ENCODE data around the gene KIAA1328.

DNA sequence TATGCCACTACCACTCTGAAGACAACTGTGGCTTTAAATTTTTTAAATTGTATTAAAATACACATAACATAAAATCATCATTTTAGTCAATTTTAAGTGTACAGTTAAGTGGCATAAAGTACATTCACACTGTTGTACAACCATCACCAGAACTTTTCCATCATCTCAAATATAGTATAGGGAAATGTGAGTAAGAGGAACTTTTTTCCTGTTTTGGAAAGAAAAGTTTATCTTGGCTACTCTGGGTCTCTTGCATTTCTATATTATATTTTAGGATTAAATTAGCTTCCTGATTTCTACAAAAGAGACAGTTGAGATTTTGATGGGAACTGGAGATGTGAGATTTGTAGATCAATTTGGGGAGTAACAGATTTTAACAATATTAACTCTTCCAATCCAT lies 3.4 kb upstream of the KIAA1328 start:
- TF ChIP-seq JUN (IDR thresholded peaks at IDR 0.05; ENCODE audit: borderline replicate concordance, insufficient read depth, insufficient read length, low read depth): no peak
- TF ChIP-seq, protein P1, sequence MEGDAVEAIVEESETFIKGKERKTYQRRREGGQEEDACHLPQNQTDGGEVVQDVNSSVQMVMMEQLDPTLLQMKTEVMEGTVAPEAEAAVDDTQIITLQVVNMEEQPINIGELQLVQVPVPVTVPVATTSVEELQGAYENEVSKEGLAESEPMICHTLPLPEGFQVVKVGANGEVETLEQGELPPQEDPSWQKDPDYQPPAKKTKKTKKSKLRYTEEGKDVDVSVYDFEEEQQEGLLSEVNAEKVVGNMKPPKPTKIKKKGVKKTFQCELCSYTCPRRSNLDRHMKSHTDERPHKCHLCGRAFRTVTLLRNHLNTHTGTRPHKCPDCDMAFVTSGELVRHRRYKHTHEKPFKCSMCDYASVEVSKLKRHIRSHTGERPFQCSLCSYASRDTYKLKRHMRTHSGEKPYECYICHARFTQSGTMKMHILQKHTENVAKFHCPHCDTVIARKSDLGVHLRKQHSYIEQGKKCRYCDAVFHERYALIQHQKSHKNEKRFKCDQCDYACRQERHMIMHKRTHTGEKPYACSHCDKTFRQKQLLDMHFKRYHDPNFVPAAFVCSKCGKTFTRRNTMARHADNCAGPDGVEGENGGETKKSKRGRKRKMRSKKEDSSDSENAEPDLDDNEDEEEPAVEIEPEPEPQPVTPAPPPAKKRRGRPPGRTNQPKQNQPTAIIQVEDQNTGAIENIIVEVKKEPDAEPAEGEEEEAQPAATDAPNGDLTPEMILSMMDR (IDR thresholded peaks at IDR 0.05; ENCODE audit: extremely low read depth in 1 of 2, insufficient read depth in 1 of 2, low read depth in 1 of 2, low read length in 2 of 2): no peak
